ENCODE measurements around the gene CTNND2. TPM values are rescaled to one million over a fixed set of nuclear protein-coding genes. Genes with fewer than 3 reads are reported as not detected.

Gene CTNND2
- total RNA-seq, 4 donors from 2014 or later, result 1.3 to 2.5 (median 2.1) TPM

GRCh38 chr5:11905206-11905605 lies 960 bp upstream of the CTNND2 start:
- H3K4me1 ChIP-seq, result peaks cover 0 to 18% (median 6%) of the 10 kb centered on the region in 4 donors
- no peaks in the 10 kb centered on the region for H3K36me3 ChIP-seq
- H3K27ac ChIP-seq (replicated peaks in 1 of 4), result no peak overlapping the region
- no peak for TF ChIP-seq CTCF (IDR thresholded peaks at IDR 0.05)
- no peak for TF ChIP-seq POLR2AphosphoS5 (IDR thresholded peaks at IDR 0.05)
- no peak for TF ChIP-seq EP300 (IDR thresholded peaks at IDR 0.05)
- whole genome bisulfite sequencing, result 31% methylated on average over 12 of the region's 12 CpGs
- peaks cover 0 to 35% (median 5%) of the 10 kb centered on the region in 4 donors for H3K27me3 ChIP-seq
- no peak for DNase-seq (ENCODE audit: extremely low spot score)
- intact Hi-C loops (cut with DNase I), result no loop called here
- H3K9me3 ChIP-seq, result no peaks in the 10 kb centered on the region
- H3K4me3 ChIP-seq, result no peak overlapping the region

- no peaks in the 10 kb centered on the region for H3K36me3 ChIP-seq
- no peak for TF ChIP-seq POLR2A (IDR thresholded peaks at IDR 0.05; ENCODE audit: low read depth)
- no peak for TF ChIP-seq POLR2AphosphoS5 (IDR thresholded peaks at IDR 0.05)
- no peak for TF ChIP-seq CTCF (IDR thresholded peaks at IDR 0.05)
- no peak for TF ChIP-seq EP300 (IDR thresholded peaks at IDR 0.05)
- peak overlapping the region in 1 of 4 donors; percentile 42 for H3K27ac ChIP-seq (replicated peaks in 1 of 4)
- peak overlapping the region; percentile 42 to 54 (median 46) for H3K4me3 ChIP-seq
- no peaks in the 10 kb centered on the region for H3K9me3 ChIP-seq
- peaks cover 0 to 18% (median 6%) of the 10 kb centered on the region in 4 donors for H3K4me1 ChIP-seq
- no peak for DNase-seq (ENCODE audit: extremely low spot score)
- intact Hi-C loops (cut with DNase I), result no loop called here
- WGBS, result 0% methylated on average over 10 of the region's 97 CpGs
- peaks cover 0 to 32% (median 5%) of the 10 kb centered on the region in 4 donors for H3K27me3 ChIP-seq
Observed at GRCh38 chr5:11903614-11904264, 507 bp downstream of the CTNND2 start.

- intact Hi-C loops (cut with DNase I), result no loop called here
- Histone ChIP-seq H3K36me3 (no peaks in the 10 kb centered on the region), H3K27ac (replicated peaks in 1 of 4) (peak overlapping the region in 1 of 4 donors; percentile 42), H3K4me1 (peaks cover 0 to 18% (median 6%) of the 10 kb centered on the region in 4 donors), H3K4me3 (peak overlapping the region; percentile 42 to 54 (median 46)), H3K27me3 (peaks cover 0 to 32% (median 5%) of the 10 kb centered on the region in 4 donors), H3K9me3 (no peaks in the 10 kb centered on the region)
- TF ChIP-seq CTCF (IDR thresholded peaks at IDR 0.05) (no peak), POLR2A (IDR thresholded peaks at IDR 0.05; ENCODE audit: low read depth) (no peak), EP300 (IDR thresholded peaks at IDR 0.05) (no peak), POLR2AphosphoS5 (IDR thresholded peaks at IDR 0.05) (no peak)
- no peak for DNase-seq (ENCODE audit: extremely low spot score)
- WGBS, result 4% methylated on average over 21 of the region's 23 CpGs
Observed at GRCh38 chr5:11903121-11903613, 1.1 kb downstream of the CTNND2 start.

- Histone ChIP-seq H3K27me3 (peaks cover 0 to 32% (median 5%) of the 10 kb centered on the region in 4 donors), H3K27ac (replicated peaks in 1 of 4) (no peak overlapping the region), H3K4me3 (no peak overlapping the region), H3K4me1 (peaks cover 0 to 18% (median 6%) of the 10 kb centered on the region in 4 donors), H3K36me3 (no peaks in the 10 kb centered on the region), H3K9me3 (no peaks in the 10 kb centered on the region)
- no peak for TF ChIP-seq POLR2A (IDR thresholded peaks at IDR 0.05; ENCODE audit: low read depth)
- TF ChIP-seq CTCF (IDR thresholded peaks at IDR 0.05), result no peak
- no peak for TF ChIP-seq POLR2AphosphoS5 (IDR thresholded peaks at IDR 0.05)
- no peak for TF ChIP-seq EP300 (IDR thresholded peaks at IDR 0.05)
- intact Hi-C loops (cut with DNase I), result no loop called here
- 68% methylated on average over 8 of the region's 8 CpGs for WGBS
- DNase-seq (ENCODE audit: extremely low spot score), result no peak
Observed at GRCh38 chr5:11902201-11902619, 2.0 kb downstream of the CTNND2 start.

Measured in esophagus muscularis mucosa (tissue), 4 donors.